ENCODE measurements around the gene DEPDC5. TPM values are rescaled to one million over a fixed set of nuclear protein-coding genes. Genes with fewer than 3 reads are reported as not detected.

The DEPDC5 gene
- total RNA-seq, 1 donor = 25.9 TPM

DNA sequence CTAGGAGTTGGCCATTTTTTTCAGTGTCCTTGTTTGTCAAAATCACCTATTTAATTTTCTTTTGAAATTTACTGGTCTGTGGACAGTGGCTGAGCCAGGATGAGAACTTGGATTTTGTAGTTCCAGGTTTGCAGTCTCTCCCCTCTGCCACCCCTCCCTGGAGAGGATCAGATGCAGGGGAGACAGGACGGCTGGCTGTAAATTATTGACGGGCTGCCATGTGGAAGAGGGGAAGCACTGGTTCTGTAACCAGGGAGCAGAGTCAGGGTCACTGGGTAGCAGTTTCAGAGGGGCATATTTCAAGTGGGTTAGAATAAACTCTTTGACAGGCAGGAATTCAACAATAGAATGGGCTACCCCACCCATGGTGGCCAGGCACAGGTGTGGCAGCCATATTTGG, 169.9 kb downstream of the DEPDC5 start:
- H3K27me3 ChIP-seq (ENCODE audit: insufficient read depth, low read length) = no peaks in the 10 kb centered on the region
- peaks cover 53% of the 10 kb centered on the region for H3K4me1 ChIP-seq (ENCODE audit: insufficient read depth, low read length)
- H3K4me3 ChIP-seq (ENCODE audit: low read length) = no peak overlapping the region
- H3K9me3 ChIP-seq (ENCODE audit: low read depth, low read length) = no peaks in the 10 kb centered on the region

DNA sequence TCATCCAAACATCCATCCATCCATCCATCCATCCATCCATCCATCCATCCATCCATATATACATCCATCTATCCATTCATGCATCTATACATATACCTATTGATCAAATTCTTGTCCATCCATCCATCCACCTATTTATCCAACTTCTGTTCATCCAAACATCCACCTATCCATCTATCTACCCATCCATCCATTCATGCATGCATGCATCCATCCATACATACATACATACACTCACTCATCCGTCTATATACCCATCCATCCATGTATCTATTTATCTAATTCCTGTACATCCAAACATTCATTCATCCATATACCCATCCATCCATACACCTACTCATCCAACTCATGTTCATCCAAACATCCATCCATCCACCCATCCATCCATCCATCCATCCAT, 171.2 kb downstream of the DEPDC5 start:
- no peaks in the 10 kb centered on the region for H3K9me3 ChIP-seq (ENCODE audit: low read depth, low read length)
- H3K4me1 ChIP-seq (ENCODE audit: insufficient read depth, low read length) = peaks cover 41% of the 10 kb centered on the region
- H3K27me3 ChIP-seq (ENCODE audit: insufficient read depth, low read length) = no peaks in the 10 kb centered on the region
- H3K4me3 ChIP-seq (ENCODE audit: low read length) = no peak overlapping the region

DNA sequence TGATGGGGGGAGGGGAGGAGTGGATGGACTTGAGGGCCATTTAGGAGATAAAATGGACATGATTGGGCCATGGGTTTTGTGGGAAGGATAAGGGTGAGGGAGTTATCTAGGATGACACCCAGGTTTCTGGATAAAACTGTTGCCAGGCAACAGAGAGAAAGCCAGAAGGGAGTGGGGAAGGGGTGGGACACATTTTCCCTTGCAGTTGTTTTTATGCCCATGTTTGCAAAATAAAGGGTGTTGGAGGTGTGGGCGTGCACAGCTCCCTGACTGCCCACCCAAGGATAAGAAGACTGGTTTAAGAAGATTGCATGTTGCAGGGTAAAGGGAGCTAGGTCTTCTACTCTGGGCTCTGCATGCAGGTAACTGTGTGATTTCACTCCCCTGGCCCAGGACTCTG, 172.2 kb downstream of the DEPDC5 start:
- Histone ChIP-seq H3K4me3 (ENCODE audit: low read length) (no peak overlapping the region), H3K4me1 (ENCODE audit: insufficient read depth, low read length) (peaks cover 33% of the 10 kb centered on the region), H3K27me3 (ENCODE audit: insufficient read depth, low read length) (no peaks in the 10 kb centered on the region), H3K9me3 (ENCODE audit: low read depth, low read length) (no peaks in the 10 kb centered on the region)

DNA sequence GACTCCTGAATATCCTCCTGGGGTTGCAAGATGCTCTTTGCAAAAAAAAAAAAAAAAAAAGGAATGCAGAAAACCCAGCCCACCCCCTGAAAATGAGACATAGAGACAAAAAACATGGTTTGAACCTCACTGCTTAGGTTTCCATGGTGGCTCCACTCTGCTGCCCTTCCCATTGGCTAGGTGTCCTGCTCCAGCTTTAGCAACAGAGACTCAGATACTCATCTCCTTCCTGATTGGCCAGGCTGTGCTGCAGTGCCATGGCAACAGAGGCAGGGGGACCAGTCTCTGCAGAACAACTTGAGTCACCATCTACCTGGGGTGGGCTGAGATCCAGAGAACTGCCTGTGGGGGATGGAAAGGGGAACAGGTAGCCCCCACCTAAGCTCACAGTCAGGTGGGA, 173.2 kb downstream of the DEPDC5 start:
- H3K4me3 ChIP-seq (ENCODE audit: low read length) = no peak overlapping the region
- H3K9me3 ChIP-seq (ENCODE audit: low read depth, low read length) = no peaks in the 10 kb centered on the region
- H3K4me1 ChIP-seq (ENCODE audit: insufficient read depth, low read length) = peaks cover 23% of the 10 kb centered on the region
- H3K27me3 ChIP-seq (ENCODE audit: insufficient read depth, low read length) = no peaks in the 10 kb centered on the region

DNA sequence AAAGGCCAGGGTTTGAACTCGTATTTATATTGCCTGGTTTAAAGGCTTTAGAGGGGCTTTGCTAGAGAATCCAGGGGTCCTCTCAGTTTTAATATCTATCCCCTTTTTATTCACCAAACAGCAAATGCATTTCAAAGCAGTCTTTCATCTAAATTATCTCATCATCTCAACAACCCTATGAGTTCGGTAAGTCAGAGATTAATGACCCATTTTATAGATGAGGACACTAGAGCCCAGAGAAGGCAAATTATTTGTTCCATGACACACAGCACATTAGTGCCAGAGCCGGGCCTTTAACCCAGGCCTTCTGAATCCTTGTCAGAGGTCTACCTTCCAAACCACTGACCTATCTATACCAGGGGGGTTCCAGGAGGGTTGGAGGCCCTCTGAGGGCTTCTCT, 173.7 kb downstream of the DEPDC5 start:
- Histone ChIP-seq H3K9me3 (ENCODE audit: low read depth, low read length) (no peaks in the 10 kb centered on the region), H3K4me3 (ENCODE audit: low read length) (no peak overlapping the region), H3K27me3 (ENCODE audit: insufficient read depth, low read length) (no peaks in the 10 kb centered on the region), H3K4me1 (ENCODE audit: insufficient read depth, low read length) (peaks cover 17% of the 10 kb centered on the region)

DNA sequence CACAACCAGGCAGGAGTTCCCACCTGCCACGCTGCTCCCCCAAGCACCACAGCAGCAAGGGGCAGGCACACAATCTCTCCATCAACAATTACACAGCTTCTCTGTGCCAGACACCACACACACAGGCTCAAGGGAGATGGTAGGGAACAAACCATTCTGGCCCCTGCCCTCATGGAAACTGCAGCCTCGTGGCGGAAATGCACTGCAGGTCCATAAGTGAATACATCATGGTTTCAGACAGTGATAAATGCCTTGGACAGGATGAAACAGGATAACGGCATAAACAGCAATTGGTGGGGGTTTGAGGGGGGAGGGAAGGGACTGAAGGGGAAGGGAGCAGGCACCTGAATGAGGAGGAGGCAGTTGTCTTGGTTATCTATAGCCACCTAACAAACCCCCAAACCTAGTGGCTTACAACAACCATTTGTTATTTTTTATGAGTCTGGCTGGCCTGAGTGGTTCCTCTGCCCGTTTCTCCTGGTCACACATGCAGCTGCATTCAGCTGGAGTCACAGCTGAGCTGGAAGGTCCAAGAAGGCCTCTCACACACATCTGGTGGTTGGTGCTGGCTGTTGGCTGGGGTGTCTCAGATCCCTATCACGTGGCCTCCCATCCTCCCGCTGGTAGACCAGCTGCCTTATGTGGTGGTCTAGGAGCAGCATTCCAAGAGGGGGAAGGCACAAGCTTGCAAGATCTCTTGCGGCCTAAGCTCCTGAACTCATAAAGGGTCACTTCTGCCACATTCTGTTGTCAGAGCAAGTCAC, 175.5 kb downstream of the DEPDC5 start:
- Histone ChIP-seq H3K27me3 (ENCODE audit: insufficient read depth, low read length) (no peaks in the 10 kb centered on the region), H3K4me1 (ENCODE audit: insufficient read depth, low read length) (no peaks in the 10 kb centered on the region), H3K9me3 (ENCODE audit: low read depth, low read length) (no peaks in the 10 kb centered on the region), H3K4me3 (ENCODE audit: low read length) (no peak overlapping the region)

DNA sequence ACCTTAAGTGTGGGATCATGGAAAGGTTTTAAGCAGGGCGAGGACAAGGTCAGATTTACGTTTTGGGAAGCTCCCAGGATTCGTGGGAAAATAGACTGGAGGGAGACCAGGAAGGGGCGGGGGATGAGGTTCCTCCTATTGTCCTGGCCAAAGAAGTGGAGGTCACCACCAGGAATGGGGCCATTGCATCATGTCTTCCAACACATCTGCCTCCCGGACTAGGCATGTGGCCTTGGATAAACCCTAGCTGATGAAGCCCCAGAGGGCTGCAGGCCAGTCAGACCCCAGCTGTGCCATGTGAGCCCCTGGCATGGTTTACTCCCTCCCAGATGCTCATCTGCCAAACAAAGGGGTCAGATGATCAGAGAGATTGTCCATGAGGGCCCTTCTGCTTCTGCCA, 179.0 kb downstream of the DEPDC5 start:
- no peaks in the 10 kb centered on the region for H3K9me3 ChIP-seq (ENCODE audit: low read depth, low read length)
- no peak overlapping the region for H3K4me3 ChIP-seq (ENCODE audit: low read length)
- H3K4me1 ChIP-seq (ENCODE audit: insufficient read depth, low read length) = no peaks in the 10 kb centered on the region
- no peaks in the 10 kb centered on the region for H3K27me3 ChIP-seq (ENCODE audit: insufficient read depth, low read length)

DNA sequence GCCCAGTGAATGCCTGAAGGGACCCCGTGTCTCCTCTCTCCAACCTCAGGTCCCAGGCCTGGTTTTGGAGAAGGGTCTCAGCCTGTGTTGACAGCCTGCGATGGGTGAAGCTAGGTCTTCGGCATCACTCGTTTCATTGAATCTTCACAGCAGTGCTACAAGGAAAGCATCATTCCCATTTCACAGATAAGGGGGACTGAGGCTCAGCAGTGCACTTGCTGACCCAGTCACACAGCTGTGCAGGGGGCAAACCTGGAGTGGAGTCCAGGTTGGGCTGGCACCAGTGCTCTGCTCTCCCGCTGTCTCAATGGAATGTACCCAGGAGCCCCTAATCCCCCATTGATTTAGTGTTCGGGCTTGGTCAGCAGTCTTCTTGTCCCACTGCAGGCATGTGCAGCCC, 179.6 kb downstream of the DEPDC5 start:
- Histone ChIP-seq H3K9me3 (ENCODE audit: low read depth, low read length) (no peaks in the 10 kb centered on the region), H3K4me1 (ENCODE audit: insufficient read depth, low read length) (no peaks in the 10 kb centered on the region), H3K4me3 (ENCODE audit: low read length) (no peak overlapping the region), H3K27me3 (ENCODE audit: insufficient read depth, low read length) (no peaks in the 10 kb centered on the region)

DNA sequence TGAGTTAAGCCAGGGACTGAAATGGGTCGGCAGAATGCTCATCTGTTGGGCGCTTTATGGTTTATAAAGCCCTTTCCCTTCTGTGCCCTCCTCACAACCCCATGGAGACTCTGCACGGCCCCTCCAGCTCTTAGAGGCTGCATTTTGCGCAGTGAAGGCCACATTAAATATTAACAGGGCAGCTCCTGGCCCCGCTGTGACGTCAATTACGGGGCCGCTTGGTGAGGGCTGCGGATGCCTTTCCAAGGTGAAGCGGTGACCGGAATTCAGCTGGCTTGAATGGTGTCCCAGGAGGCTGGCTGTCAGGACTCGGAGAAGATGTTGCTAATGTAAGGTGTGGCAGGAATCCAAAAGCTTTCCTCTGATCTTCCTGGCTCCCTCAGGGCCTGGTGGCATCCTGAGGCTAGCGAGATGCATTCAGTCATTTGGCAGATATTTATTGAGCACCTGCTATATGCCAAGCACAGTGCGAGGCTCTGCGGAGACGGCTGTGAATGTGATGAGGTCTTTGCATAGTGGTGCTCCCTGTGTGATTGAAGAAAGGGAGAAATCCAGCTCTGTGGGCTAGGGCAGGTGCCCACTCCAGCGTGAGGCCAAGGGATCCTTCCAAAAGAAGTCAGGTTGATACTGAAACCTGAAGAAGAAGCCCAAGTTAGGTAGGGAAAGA, 180.1 kb downstream of the DEPDC5 start:
- Histone ChIP-seq H3K9me3 (ENCODE audit: low read depth, low read length) (no peaks in the 10 kb centered on the region), H3K4me1 (ENCODE audit: insufficient read depth, low read length) (no peaks in the 10 kb centered on the region), H3K27me3 (ENCODE audit: insufficient read depth, low read length) (no peaks in the 10 kb centered on the region), H3K4me3 (ENCODE audit: low read length) (no peak overlapping the region)

DNA sequence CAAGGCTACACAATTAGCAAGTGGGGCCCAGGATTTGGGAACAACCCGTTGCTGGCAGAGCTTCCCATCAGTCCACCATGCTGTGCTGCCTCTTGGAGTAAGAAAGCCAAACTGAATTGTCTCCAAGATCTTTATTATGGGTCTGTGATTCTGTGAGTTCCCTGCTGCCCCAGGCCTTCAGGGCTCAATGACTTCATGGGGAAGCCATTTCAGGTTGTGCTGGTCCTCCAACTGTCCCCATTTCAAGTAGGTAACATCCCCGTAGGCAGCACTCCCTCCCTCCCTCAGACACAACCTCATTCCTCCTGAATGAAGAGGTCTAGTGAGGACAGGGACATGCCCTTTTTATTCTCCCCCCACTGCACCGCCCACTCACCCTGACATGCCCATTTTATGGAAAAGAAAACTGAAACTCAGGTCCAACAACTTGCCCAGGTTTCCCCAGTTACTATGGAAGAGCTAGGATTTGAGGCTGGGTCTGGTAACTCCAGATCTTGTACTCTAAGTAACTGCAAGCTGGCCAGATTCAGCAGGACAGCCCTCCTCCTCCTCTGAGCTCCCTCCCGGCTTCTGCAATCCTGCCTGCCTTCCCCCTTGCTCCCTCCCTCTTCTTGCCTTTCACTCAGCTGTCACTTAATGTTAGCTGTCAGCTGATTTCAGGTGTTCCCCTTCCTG, 182.3 kb downstream of the DEPDC5 start:
- no peaks in the 10 kb centered on the region for H3K4me1 ChIP-seq (ENCODE audit: insufficient read depth, low read length)
- H3K27me3 ChIP-seq (ENCODE audit: insufficient read depth, low read length) = no peaks in the 10 kb centered on the region

DNA sequence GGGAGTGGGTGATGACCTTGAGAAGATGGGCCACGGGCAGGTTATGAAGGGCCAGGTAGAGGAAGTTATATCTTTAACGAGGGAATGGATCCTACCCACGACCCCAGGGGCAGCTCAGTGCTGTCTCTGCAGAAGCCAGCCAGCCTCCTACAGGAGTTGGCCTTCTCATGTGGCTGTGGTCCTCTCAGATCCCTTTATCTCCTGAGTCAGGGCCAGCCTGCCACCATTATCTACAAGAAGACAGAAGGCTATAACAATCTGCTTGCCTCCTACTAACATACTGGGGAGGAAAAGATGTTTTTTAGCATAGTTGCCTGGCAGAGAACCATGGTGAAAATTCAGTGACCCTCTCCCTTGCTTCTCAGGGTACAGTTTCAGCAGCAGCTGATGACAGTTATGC, 183.5 kb downstream of the DEPDC5 start:
- no peaks in the 10 kb centered on the region for H3K27me3 ChIP-seq (ENCODE audit: insufficient read depth, low read length)
- H3K9me3 ChIP-seq (ENCODE audit: low read depth, low read length) = no peaks in the 10 kb centered on the region
- no peak overlapping the region for H3K4me3 ChIP-seq (ENCODE audit: low read length)
- no peaks in the 10 kb centered on the region for H3K4me1 ChIP-seq (ENCODE audit: insufficient read depth, low read length)

More for the DNA sequence above, 182.3 kb downstream of the DEPDC5 start:
- H3K9me3 ChIP-seq (ENCODE audit: low read depth, low read length) = no peaks in the 10 kb centered on the region
- no peak overlapping the region for H3K4me3 ChIP-seq (ENCODE audit: low read length)

DNA sequence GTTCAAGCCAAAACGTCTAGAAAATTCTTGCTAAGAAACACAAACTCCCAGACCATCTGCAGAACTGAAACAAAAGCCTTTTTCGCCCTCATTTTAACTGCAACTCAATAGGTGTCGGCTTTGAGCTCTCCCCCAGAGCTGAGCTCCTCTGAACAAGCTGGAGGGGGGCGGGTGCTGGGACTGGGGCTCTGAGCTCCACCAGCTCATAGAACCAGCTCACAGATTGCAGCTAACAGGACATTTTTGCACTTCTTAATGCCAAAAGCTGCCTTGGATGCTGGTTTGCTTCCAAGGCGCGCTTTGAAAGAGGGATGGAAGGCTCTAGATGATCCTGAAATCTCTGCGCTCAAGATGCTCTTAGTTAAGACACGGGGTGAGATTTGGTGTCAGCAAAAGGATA, 184.5 kb downstream of the DEPDC5 start:
- Histone ChIP-seq H3K27me3 (ENCODE audit: insufficient read depth, low read length) (no peaks in the 10 kb centered on the region), H3K4me3 (ENCODE audit: low read length) (no peak overlapping the region), H3K9me3 (ENCODE audit: low read depth, low read length) (no peaks in the 10 kb centered on the region), H3K4me1 (ENCODE audit: insufficient read depth, low read length) (peaks cover 7% of the 10 kb centered on the region)

DNA sequence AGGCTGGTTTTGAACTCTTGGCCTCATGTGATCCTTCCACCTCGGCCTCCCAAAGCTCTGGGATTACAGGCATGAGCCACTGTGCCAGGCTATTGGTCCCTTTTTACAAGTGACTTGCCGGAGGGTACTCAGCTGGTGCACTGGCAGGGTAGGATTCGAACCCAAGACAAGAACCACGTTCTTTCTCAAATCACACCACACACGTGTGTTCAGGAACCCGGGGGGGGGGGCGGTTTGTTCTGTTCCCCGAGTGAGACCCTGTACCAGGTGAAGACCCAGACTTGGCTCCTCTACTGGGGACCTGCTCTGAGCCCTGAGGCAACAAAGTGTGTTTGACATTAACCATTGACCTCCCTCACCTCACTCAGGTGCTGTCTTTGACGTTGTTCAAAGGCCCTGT, 186.7 kb downstream of the DEPDC5 start:
- Histone ChIP-seq H3K27me3 (ENCODE audit: insufficient read depth, low read length) (no peaks in the 10 kb centered on the region), H3K4me1 (ENCODE audit: insufficient read depth, low read length) (peaks cover 19% of the 10 kb centered on the region), H3K9me3 (ENCODE audit: low read depth, low read length) (no peaks in the 10 kb centered on the region), H3K4me3 (ENCODE audit: low read length) (no peak overlapping the region)

DNA sequence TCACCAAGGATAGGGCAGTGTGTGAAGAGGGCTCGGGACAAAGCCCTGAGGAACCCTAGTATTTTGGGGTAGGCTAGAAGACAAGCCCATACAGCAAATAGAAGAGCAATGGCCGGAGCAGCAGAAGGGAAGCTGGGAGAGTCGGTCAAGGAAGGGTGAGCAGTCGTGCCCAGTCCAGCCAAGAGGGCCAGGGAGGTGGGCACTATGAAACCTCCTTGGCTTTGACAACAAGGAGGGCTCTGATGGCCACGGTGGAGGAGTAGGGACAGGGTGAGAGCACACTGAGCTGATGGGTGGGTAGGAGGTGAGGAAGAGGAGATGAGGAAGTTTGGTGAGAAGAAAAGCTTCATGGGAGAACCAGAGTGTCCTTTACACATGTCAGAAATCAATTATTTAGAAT, 188.3 kb downstream of the DEPDC5 start:
- Histone ChIP-seq H3K4me1 (ENCODE audit: insufficient read depth, low read length) (peaks cover 35% of the 10 kb centered on the region), H3K27me3 (ENCODE audit: insufficient read depth, low read length) (no peaks in the 10 kb centered on the region), H3K4me3 (ENCODE audit: low read length) (no peak overlapping the region), H3K9me3 (ENCODE audit: low read depth, low read length) (no peaks in the 10 kb centered on the region)

DNA sequence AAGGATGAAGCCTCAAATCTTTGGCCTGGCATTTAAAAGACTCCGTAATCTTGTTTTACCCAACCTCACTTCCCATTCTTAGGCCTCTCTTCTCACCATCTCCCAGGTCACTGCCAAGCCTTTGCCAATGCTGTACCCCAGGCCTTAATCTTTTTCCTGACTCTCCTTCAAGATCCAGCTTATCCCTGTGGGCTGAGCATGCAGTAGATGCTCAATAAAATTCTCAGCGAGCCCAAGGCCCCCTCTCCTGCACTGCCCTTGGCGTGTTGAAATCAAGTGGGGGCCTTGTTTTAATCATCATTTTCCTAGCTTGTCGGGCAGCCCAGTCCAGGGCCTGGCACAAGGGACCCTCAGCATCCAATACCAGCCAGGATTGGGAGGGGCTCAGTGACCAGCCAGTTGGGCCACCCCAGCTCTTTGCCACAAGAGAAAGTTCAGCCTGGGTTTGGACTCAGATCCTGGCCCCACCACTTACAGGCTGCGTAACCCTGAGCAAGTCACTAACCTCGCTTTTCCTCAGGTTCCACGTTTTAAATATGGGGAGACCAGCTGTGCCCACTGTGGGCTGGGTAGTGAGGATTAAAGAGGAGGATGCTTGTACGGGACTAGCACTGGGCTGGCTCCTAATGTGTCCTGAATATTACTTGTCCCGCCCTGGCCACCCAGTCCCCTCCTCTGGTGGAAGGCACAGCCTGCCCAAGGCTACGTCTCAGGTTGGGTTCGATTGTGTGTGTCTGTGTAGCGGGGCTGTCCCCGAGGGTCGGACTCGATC, 189.6 kb downstream of the DEPDC5 start:
- H3K9me3 ChIP-seq (ENCODE audit: low read depth, low read length) = no peaks in the 10 kb centered on the region
- H3K4me1 ChIP-seq (ENCODE audit: insufficient read depth, low read length) = peaks cover 42% of the 10 kb centered on the region
- no peaks in the 10 kb centered on the region for H3K27me3 ChIP-seq (ENCODE audit: insufficient read depth, low read length)
- peak overlapping the region; percentile 73 for H3K4me3 ChIP-seq (ENCODE audit: low read length)
